GM23338 (cell line): Measurements from ENCODE around the gene MAP3K5. TPM values are rescaled to one million over a fixed set of nuclear protein-coding genes. Genes with fewer than 3 reads are reported as not detected.

Source experiments
- ATAC-seq: fragments of 200-7000 bp; cut with Tn5 transposase; 3 replicates; pipeline ENCODE4 v1.9.1; 2020
- DNase-seq: peaks from one replicate; pipeline ENCODE4 v3.0.0-alpha.2; 2015; ENCODE audit warnings: low spot score
- H2AFZ ChIP-seq: fragments of 200-600 bp; sonication (generic); 2 replicates; pipeline ENCODE4 v1.8.0; 2016; ENCODE audit warnings: antibody characterized with exemption, mild to moderate bottlenecking, moderate library complexity
- H3F3A ChIP-seq: fragments of 200-600 bp; sonication (generic); replicated peaks from 2 replicates; pipeline ENCODE4 v1.8.0; 2017; ENCODE audit warnings: antibody characterized with exemption, mixed run types, low read depth
- H3K27ac ChIP-seq: fragments of 200-600 bp; sonication (generic); 2 replicates; pipeline ENCODE4 v1.6.1; 2016; ENCODE audit warnings: low read depth
- H3K27me3 ChIP-seq: fragments of 200-600 bp; sonication (generic); 2 replicates; pipeline ENCODE4 v1.8.0; 2016; ENCODE audit warnings: mild to moderate bottlenecking, mixed run types, moderate library complexity; ENCODE audit not compliant: insufficient read depth
- H3K36me3 ChIP-seq: fragments of 200-600 bp; sonication (generic); 2 replicates; pipeline ENCODE4 v1.8.0; 2016; ENCODE audit warnings: mild to moderate bottlenecking; ENCODE audit not compliant: insufficient read depth
- H3K4me1 ChIP-seq: fragments of 200-600 bp; sonication (generic); 2 replicates; pipeline ENCODE4 v1.8.0; 2016; ENCODE audit warnings: mild to moderate bottlenecking, moderate library complexity; ENCODE audit not compliant: insufficient read depth
- H3K4me2 ChIP-seq: fragments of 200-600 bp; sonication (generic); 2 replicates; pipeline ENCODE4 v1.7.1; 2017; ENCODE audit warnings: mixed run types
- H3K4me3 ChIP-seq: fragments of 200-600 bp; sonication (generic); 2 replicates; pipeline ENCODE4 v1.6.1; 2016; ENCODE audit warnings: mixed run types
- H3K79me2 ChIP-seq: fragments of 200-600 bp; sonication (generic); replicated peaks from 2 replicates; pipeline ENCODE4 v1.8.0; 2017; ENCODE audit warnings: mild to moderate bottlenecking; ENCODE audit not compliant: insufficient read depth
- H3K9me2 ChIP-seq: fragments of 200-600 bp; sonication (generic); 2 replicates; pipeline ENCODE4 v1.8.0; 2017; ENCODE audit not compliant: insufficient read depth
- H4K20me1 ChIP-seq: fragments of 200-600 bp; sonication (generic); replicated peaks from 2 replicates; pipeline ENCODE4 v1.8.0; 2017; ENCODE audit warnings: mild to moderate bottlenecking; ENCODE audit not compliant: insufficient read depth
- H3K27ac Mint-ChIP-seq: 2 replicates; pipeline ENCODE4 v1.8.0; 2020; ENCODE audit warnings: inconsistent platforms, mild to moderate bottlenecking, moderate library complexity, mixed read lengths
- H3K27me3 Mint-ChIP-seq: 3 replicates; pipeline ENCODE4 v1.8.0; 2022; ENCODE audit warnings: low read depth, mild to moderate bottlenecking, moderate library complexity, mixed read lengths, inconsistent platforms; ENCODE audit not compliant: insufficient read depth, poor library complexity
- H3K36me3 Mint-ChIP-seq: 3 replicates; pipeline ENCODE4 v1.8.0; 2021; ENCODE audit warnings: low read depth, mild to moderate bottlenecking, inconsistent platforms, moderate library complexity, mixed read lengths
- H3K4me1 Mint-ChIP-seq: 3 replicates; pipeline ENCODE4 v1.8.0; 2020; ENCODE audit warnings: mild to moderate bottlenecking, inconsistent platforms, mixed read lengths
- H3K4me3 Mint-ChIP-seq: 3 replicates; pipeline ENCODE4 v1.8.0; 2021; ENCODE audit warnings: moderate library complexity, mild to moderate bottlenecking, inconsistent platforms, mixed read lengths
- H3K9me3 Mint-ChIP-seq: 3 replicates; pipeline ENCODE4 v1.8.0; 2020; ENCODE audit warnings: moderate library complexity, mild to moderate bottlenecking, inconsistent platforms, mixed read lengths
- CREB1 ChIP-seq: fragments of 250-450 bp; sonication (Bioruptor Pico); IDR thresholded peaks from 2 replicates; pipeline ENCODE4 v1.5.0; 2020; ENCODE audit warnings: low read depth, mild to moderate bottlenecking, moderate library complexity
- CTCF ChIP-seq, 2 experiments: fragments of 200-600 bp in 1 of 2; sonication (generic) in 1 of 2; conservative IDR thresholded peaks; 2 replicates each; pipeline versions ENCODE4 v1.5.1 to v1.6.1; 2016 to 2017; ENCODE audit warnings: antibody characterized with exemption in 2 of 2, low read depth in 2 of 2, mild to moderate bottlenecking in 2 of 2, moderate library complexity in 1 of 2
- ETS1 ChIP-seq: IDR thresholded peaks from 2 replicates; pipeline ENCODE4 v1.6.1; 2016; ENCODE audit warnings: antibody characterized with exemption
- EZH2 ChIP-seq: fragments of 200-600 bp; sonication (generic); IDR thresholded peaks from one replicate; pipeline ENCODE4 v1.8.0; 2017; ENCODE audit warnings: antibody characterized with exemption, mild to moderate bottlenecking, low read depth; ENCODE audit not compliant: unreplicated experiment
- EZH2phosphoT487 ChIP-seq: fragments of 200-600 bp; sonication (generic); IDR thresholded peaks from one replicate; pipeline ENCODE4 v1.8.1; 2018; ENCODE audit warnings: antibody characterized with exemption; ENCODE audit not compliant: unreplicated experiment
- NANOG ChIP-seq: IDR thresholded peaks from 2 replicates; pipeline ENCODE4 v1.6.1; 2016; ENCODE audit warnings: antibody characterized with exemption, borderline replicate concordance
- POLR2AphosphoS5 ChIP-seq: IDR thresholded peaks from 2 replicates; pipeline ENCODE4 v1.6.1; 2016; ENCODE audit warnings: antibody characterized with exemption, low read depth
- REST ChIP-seq: IDR thresholded peaks from one replicate; pipeline ENCODE4 v1.6.1; 2018; ENCODE audit warnings: antibody characterized with exemption; ENCODE audit not compliant: unreplicated experiment
- ZNF114 ChIP-seq: fragments of 250-450 bp; sonication (Bioruptor Pico); IDR thresholded peaks from 2 replicates; pipeline ENCODE4 v1.5.0; 2020; ENCODE audit warnings: mild to moderate bottlenecking, moderate library complexity
- ZNF331 ChIP-seq: fragments of 250-450 bp; sonication (Bioruptor Pico); IDR thresholded peaks from 2 replicates; pipeline ENCODE4 v1.5.0; 2020; ENCODE audit warnings: low read depth, mild to moderate bottlenecking, moderate library complexity
- ZNF462 ChIP-seq: fragments of 250-450 bp; sonication (Bioruptor Pico); IDR thresholded peaks from 2 replicates; pipeline ENCODE4 v1.5.0; 2020; ENCODE audit warnings: mild to moderate bottlenecking, moderate library complexity
- polyA plus RNA-seq: library from polyadenylated mRNA; unstranded; fragments of >200 nt; fragmentation: Nextera tagmentation; extraction: Ambion mirVana; gene quantifications from 2 replicates; pipeline ENCODE4 v1.2.1, GENCODE V29; 2016
- total RNA-seq: library from RNA; depleted of rRNA; stranded (reverse); fragments of >200 nt; shearing (Covaris generic); gene quantifications from 2 replicates; pipeline ENCODE4 v1.2.3, GENCODE V29; 2014

Gene MAP3K5
- total and polyA plus RNA-seq, 2 experiments from 2014 or later = 0.76 to 2.8 TPM

- TF ChIP-seq ZNF331 (CRISPR knock-in tag) = no peak
- TF ChIP-seq ZNF462 (CRISPR knock-in tag) = no peak
- no peak for TF ChIP-seq POLR2AphosphoS5
Observed at GRCh38 chr6:136787726-136788068, 4.6 kb downstream of the MAP3K5 start (continued).

GRCh38 chr6:136786658-136787057 lies 5.6 kb downstream of the MAP3K5 start:
- Histone ChIP-seq H3K27ac (no peak overlapping the region), H3K79me2 (no peaks in the 10 kb centered on the region), H3K36me3 (no peaks in the 10 kb centered on the region), H2AFZ (no peak overlapping the region), H3K9me2 (no peaks in the 10 kb centered on the region), H3K4me3 (no peak overlapping the region), H3K27me3 (peaks cover 25% of the 10 kb centered on the region), H3K4me2 (no peak overlapping the region), H3F3A (no peaks in the 10 kb centered on the region), H4K20me1 (no peaks in the 10 kb centered on the region), H3K4me1 (0 out of 2 replicates have a peak, but pooled peaks cover 6% of the 10 kb centered on the region)
- ATAC-seq = no peak
- H3K27me3 Mint-ChIP-seq = peaks cover 17% of the 10 kb centered on the region
- H3K9me3 Mint-ChIP-seq = no peaks in the 10 kb centered on the region; the same call in 2 of the 3 replicates
- no peaks in the 10 kb centered on the region; the same call in 2 of the 3 replicates for H3K36me3 Mint-ChIP-seq
- TF ChIP-seq ETS1 (no peak), ZNF331 (CRISPR knock-in tag) (no peak), CTCF (conservative IDR thresholded peaks at IDR 0.05; ENCODE audit: low read depth in 2 of 2) (no peak), REST (no peak), ZNF114 (CRISPR knock-in tag) (no peak), NANOG (no peak), EZH2 (no peak), EZH2phosphoT487 (no peak), CREB1 (CRISPR knock-in tag) (no peak)
- H3K4me3 Mint-ChIP-seq = no peak overlapping the region
- peaks cover 8% of the 10 kb centered on the region; the same call in 1 of the 3 replicates for H3K4me1 Mint-ChIP-seq
- DNase-seq = no peak
- H3K27ac Mint-ChIP-seq = no peak overlapping the region
